OCI-LY7 (cell line): Measurements from ENCODE around the gene TMC8. TPM values are rescaled to one million over a fixed set of nuclear protein-coding genes. Genes with fewer than 3 reads are reported as not detected.

ENCODE experiments used
- BruUV-seq: library from RNA; stranded (reverse); fragments of 400-500 nt; replicated peaks from 2 replicates; lab custom pipeline; 2021; lab: Mats Ljungman, UMichigan
- CTCF ChIA-PET: fragments of 300-600 bp; sonication (Branson Sonifier 250); formaldehyde crosslinking; loops from one replicate; lab custom pipeline; 2022; ENCODE audit warnings: antibody characterized with exemption; ENCODE audit not compliant: unreplicated experiment; lab: Charles Lee
- POLR2A ChIA-PET: fragments of 300-600 bp; sonication (Branson Sonifier 250); formaldehyde crosslinking; loops from one replicate; lab custom pipeline; 2022; ENCODE audit warnings: antibody characterized with exemption; lab: Charles Lee
- DNase-seq: peaks from one replicate; pipeline ENCODE4 v3.0.0-alpha.2; 2015; ENCODE audit warnings: low spot score
- H2AFZ ChIP-seq: fragments of 200-600 bp; sonication (generic), shearing (Covaris generic); 2 replicates; pipeline ENCODE4 v1.6.1; 2014; ENCODE audit warnings: mild to moderate bottlenecking, antibody characterized with exemption, low read length, moderate library complexity
- H3K27ac ChIP-seq: fragments of 200-600 bp; sonication (generic); 2 replicates; pipeline ENCODE4 v1.5.1; 2014; ENCODE audit warnings: mixed run types, low read depth, mild to moderate bottlenecking, moderate library complexity, low read length, inconsistent platforms; ENCODE audit not compliant: poor library complexity, severe bottlenecking
- H3K36me3 ChIP-seq: fragments of 200-600 bp; sonication (generic); 2 replicates; pipeline ENCODE4 v1.6.1; 2014; ENCODE audit warnings: mild to moderate bottlenecking, antibody characterized with exemption, low read length, moderate library complexity, mixed read lengths; ENCODE audit not compliant: insufficient read depth
- H3K4me1 ChIP-seq: fragments of 200-600 bp; sonication (generic); 2 replicates; pipeline ENCODE4 v1.5.1; 2014; ENCODE audit warnings: mild to moderate bottlenecking, low read length; ENCODE audit not compliant: insufficient read depth, poor library complexity, severe bottlenecking
- H3K4me2 ChIP-seq: fragments of 200-600 bp; sonication (generic); 2 replicates; pipeline ENCODE4 v1.6.1; 2014; ENCODE audit warnings: mild to moderate bottlenecking, low read length
- H3K4me3 ChIP-seq: fragments of 200-600 bp; sonication (generic); 2 replicates; pipeline ENCODE4 v1.5.1; 2014; ENCODE audit warnings: mild to moderate bottlenecking, low read depth, low read length; ENCODE audit not compliant: poor library complexity, severe bottlenecking
- H3K79me2 ChIP-seq: fragments of 200-600 bp; sonication (generic); 2 replicates; pipeline ENCODE4 v1.6.1; 2016; ENCODE audit warnings: low read depth, mild to moderate bottlenecking, low read length, moderate library complexity, mixed read lengths; ENCODE audit not compliant: insufficient read depth
- H3K9me2 ChIP-seq: fragments of 200-600 bp; sonication (generic); 2 replicates; pipeline ENCODE4 v1.6.1; 2016; ENCODE audit warnings: mild to moderate bottlenecking, low read length, mixed read lengths; ENCODE audit not compliant: insufficient read depth
- H3K9me3 ChIP-seq: fragments of 200-600 bp; sonication (generic); 2 replicates; pipeline ENCODE4 v1.6.1; 2014; ENCODE audit warnings: mild to moderate bottlenecking, mixed run types, low read length, mixed read lengths
- H4K20me1 ChIP-seq: fragments of 200-600 bp; sonication (generic); 2 replicates; pipeline ENCODE4 v1.6.1; 2014; ENCODE audit warnings: mild to moderate bottlenecking, antibody characterized with exemption, low read length, moderate library complexity, mixed read lengths; ENCODE audit not compliant: insufficient read depth
- EZH2phosphoT487 ChIP-seq: fragments of 200-600 bp; sonication (generic); IDR thresholded peaks from 2 replicates; pipeline ENCODE4 v1.6.1; 2018; ENCODE audit warnings: low read depth, borderline replicate concordance, mild to moderate bottlenecking, mixed run types, antibody characterized with exemption, low read length, moderate library complexity, mixed read lengths
- intact Hi-C: fragments of 100-400 bp; cut with micrococcal nuclease; formaldehyde crosslinking; loops from one replicate; pipeline ENCODE4 v1.10.0; 2022; ENCODE audit not compliant: unreplicated experiment
- total RNA-seq, 2 experiments: library from RNA; depleted of rRNA in 1 of 2; stranded (reverse); fragments of >200 nt in 1 of 2; shearing (Covaris generic) in 1 of 2; gene quantifications; 2 replicates each; pipeline ENCODE4 v1.2.3, GENCODE V29; 2014 to 2022
- TF ChIP-seq, protein P1 (sequence below): fragments of 200-600 bp; sonication (generic); conservative IDR thresholded peaks from 2 replicates; pipeline ENCODE4 v1.5.1; 2014; ENCODE audit warnings: mild to moderate bottlenecking, antibody characterized with exemption, low read length, moderate library complexity, mixed read lengths

Gene TMC8
- total RNA-seq, 2 experiments from 2014 or later = 83.8 to 236 TPM

DNA sequence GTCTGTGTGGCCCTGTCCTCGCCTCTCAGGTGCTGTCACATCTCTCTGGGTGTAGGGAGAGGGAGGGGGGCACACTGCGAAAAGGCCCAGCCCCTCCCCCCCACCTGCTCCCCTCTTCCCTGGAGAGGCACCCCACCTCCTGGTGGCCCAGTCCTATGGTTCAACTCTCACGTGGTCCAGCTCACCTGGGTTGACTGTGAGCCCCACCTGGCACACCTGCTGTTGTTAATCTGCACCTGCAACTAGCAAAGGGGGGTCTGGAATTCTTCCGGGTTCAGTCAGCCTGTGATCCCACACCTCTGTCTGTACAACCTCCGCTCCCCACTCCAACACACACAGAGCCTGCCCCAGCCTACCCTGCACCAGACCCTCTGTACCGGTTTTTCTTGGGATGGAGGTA is 35.8 kb downstream of the TMC8 start:
- Histone ChIP-seq H3K4me2 (peak overlapping the region; percentile 34), H2AFZ (no peak overlapping the region), H3K4me3 (no peak overlapping the region), H3K4me1 (peaks cover 33% of the 10 kb centered on the region), H3K9me2 (no peaks in the 10 kb centered on the region), H3K79me2 (no peaks in the 10 kb centered on the region), H3K27ac (no peak overlapping the region), H3K36me3 (no peaks in the 10 kb centered on the region), H3K9me3 (no peaks in the 10 kb centered on the region), H4K20me1 (no peaks in the 10 kb centered on the region)
- BruUV-seq = no TSS peak
- POLR2A ChIA-PET = no interaction called here
- DNase-seq = no peak
- TF ChIP-seq EZH2phosphoT487 = no peak
- TF ChIP-seq, protein P1, sequence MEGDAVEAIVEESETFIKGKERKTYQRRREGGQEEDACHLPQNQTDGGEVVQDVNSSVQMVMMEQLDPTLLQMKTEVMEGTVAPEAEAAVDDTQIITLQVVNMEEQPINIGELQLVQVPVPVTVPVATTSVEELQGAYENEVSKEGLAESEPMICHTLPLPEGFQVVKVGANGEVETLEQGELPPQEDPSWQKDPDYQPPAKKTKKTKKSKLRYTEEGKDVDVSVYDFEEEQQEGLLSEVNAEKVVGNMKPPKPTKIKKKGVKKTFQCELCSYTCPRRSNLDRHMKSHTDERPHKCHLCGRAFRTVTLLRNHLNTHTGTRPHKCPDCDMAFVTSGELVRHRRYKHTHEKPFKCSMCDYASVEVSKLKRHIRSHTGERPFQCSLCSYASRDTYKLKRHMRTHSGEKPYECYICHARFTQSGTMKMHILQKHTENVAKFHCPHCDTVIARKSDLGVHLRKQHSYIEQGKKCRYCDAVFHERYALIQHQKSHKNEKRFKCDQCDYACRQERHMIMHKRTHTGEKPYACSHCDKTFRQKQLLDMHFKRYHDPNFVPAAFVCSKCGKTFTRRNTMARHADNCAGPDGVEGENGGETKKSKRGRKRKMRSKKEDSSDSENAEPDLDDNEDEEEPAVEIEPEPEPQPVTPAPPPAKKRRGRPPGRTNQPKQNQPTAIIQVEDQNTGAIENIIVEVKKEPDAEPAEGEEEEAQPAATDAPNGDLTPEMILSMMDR = no peak
- CTCF ChIA-PET = no interaction called here
- intact Hi-C loops = no loop called here

DNA sequence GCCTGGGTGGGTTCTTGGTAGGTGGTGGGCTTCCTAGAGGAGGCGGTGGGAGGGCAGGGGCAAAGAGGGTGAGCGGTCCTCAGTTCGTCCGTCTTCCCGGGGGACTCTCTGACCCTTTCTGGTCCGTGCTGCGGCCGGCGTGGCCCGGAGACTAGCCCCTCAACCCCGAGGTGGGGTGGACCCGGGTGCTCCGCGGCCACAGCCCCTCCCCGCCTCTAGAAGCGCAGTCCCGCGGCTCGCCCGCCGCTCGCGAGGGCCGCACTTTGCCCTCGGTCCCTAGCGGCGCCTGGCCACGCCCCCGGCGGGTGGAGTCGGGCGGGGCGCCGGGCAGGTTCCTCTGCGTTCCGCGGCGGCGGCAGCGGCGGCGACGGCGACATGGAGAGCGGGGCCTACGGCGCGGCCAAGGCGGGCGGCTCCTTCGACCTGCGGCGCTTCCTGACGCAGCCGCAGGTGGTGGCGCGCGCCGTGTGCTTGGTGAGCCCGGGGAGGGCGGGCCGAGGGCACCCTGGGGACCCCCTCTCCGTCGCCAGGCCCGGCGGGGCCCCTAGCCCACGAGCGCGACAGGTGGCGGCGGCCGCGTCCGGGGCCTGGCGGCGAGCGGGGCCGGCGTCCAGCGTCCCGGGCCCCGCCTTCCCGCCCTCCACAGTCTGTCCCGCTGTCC is 37.8 kb downstream of the TMC8 start, which contains the start of gene SYNGR2:
Gene SYNGR2 (plus strand): TSS at position 340 of the 661 bp plus-strand sequence. CDS start 36 bp downstream, at position 376.
- Histone ChIP-seq H3K4me1 (peaks cover 53% of the 10 kb centered on the region), H3K9me2 (no peaks in the 10 kb centered on the region), H3K4me2 (peak within 1 kb of the TSS; percentile 92), H2AFZ (peak within 1 kb of the TSS; percentile 12; the same call in 1 of the 2 replicates), H3K27ac (no peak within 1 kb of the TSS), H4K20me1 (no peaks in the 10 kb centered on the region), H3K4me3 (peak within 1 kb of the TSS; percentile 75), H3K9me3 (no peaks in the 10 kb centered on the region), H3K36me3 (peaks cover 8% of the 10 kb centered on the region), H3K79me2 (no peaks in the 10 kb centered on the region)
- CTCF ChIA-PET = interaction anchor here (0.8 kb wide), 1 partner anchor 10 kb away, joined by 5 read pairs; no protein-coding TSS in a partner anchor
- peak; percentile 93 for DNase-seq
- POLR2A ChIA-PET = interaction anchor here (0.7 kb wide), 1 partner anchor 17 kb away, joined by 6 read pairs; no protein-coding TSS in a partner anchor
- BruUV-seq = no TSS peak
- no peak for TF ChIP-seq EZH2phosphoT487
- TF ChIP-seq, protein P1 = no peak
- intact Hi-C loops = loop anchor here (2.0 kb wide), 1 partner anchor 16 kb away; no protein-coding TSS in a partner anchor
